NCI-H69 (cell line): ENCODE data around the gene CHRNG.
A peak's percentile ranks its signal among the peaks of the same experiment; 100 is the strongest.

Source experiments
- DNase-seq: peaks from one replicate; lab custom pipeline; 2025; lab: John Stamatoyannopoulos, UW

Gene CHRNG

GRCh38 chr2:232578626-232579025 is 39.1 kb downstream of the CHRNG start:
- no peak for DNase-seq

GRCh38 chr2:232580648-232580981 is 41.1 kb downstream of the CHRNG start:
- no peak for DNase-seq

GRCh38 chr2:232581725-232582124 is 42.2 kb downstream of the CHRNG start:
- DNase-seq = no peak

GRCh38 chr2:232584238-232584637 is 44.7 kb downstream of the CHRNG start:
- DNase-seq = peak; percentile 22

- no peak for DNase-seq
Observed at GRCh38 chr2:232586943-232587505, 47.5 kb downstream of the CHRNG start.

GRCh38 chr2:232587512-232587911 is 48.0 kb downstream of the CHRNG start:
- no peak for DNase-seq

- DNase-seq = no peak
Observed at GRCh38 chr2:232588031-232588430, 48.5 kb downstream of the CHRNG start.

- DNase-seq = no peak
Observed at GRCh38 chr2:232588680-232589585, 49.4 kb downstream of the CHRNG start.

GRCh38 chr2:232592772-232593395 is 53.4 kb downstream of the CHRNG start:
- DNase-seq = no peak

- DNase-seq = peak; percentile 7
Observed at GRCh38 chr2:232593982-232594381, 54.5 kb downstream of the CHRNG start.
